Stimulated activated CD8-positive, alpha-beta memory T cell treated with anti-CD3 and anti-CD28 coated beads, Interleukin-4, amount 100 ng/mL, for 48 hours (primary cell): ENCODE data around the gene HOXA4.

Experiments used
- DNase-seq: peaks from one replicate; pipeline ENCODE4 v3.0.0-alpha.2; 2020

HOXA4 gene

DNA sequence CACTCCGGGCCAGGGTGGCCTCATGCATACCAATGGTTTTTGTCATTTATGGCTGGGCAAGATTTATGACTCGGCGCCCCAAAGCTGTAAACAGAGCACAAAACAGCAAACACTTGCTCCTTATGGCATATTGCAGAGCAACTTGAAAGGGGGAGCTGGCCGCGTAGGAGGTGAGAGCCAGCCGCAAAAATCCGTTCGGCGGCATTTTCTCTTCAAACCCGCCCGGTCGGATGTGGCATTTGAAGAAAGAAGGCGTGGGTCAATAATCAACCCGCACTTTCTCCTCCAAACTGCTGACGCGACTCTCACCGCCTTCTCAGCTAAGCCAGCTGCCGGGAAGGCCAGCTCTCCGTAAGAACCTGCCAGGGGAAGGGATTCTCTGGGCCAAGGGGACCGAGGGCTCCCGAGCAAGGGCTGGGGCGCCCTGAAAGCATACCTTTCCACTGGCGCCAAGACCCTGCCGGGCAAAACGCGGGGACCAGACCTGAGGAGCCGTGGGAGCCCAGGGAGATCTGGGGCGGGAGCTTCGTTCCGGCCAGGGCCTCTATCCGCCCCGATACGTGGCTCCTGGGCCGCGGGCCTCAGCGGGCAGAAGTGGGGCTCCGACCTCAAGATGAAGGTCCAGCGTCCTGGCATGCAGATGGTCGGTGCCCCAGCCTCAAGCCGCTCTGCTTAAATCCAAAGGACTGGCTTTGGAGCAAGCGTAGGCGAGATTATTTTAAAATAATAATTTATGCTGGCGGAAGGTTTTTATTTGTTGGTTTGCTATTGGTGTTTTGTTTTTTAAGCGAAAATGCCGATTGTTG, 15.1 kb downstream of the HOXA4 start:
- no peak for DNase-seq

DNA sequence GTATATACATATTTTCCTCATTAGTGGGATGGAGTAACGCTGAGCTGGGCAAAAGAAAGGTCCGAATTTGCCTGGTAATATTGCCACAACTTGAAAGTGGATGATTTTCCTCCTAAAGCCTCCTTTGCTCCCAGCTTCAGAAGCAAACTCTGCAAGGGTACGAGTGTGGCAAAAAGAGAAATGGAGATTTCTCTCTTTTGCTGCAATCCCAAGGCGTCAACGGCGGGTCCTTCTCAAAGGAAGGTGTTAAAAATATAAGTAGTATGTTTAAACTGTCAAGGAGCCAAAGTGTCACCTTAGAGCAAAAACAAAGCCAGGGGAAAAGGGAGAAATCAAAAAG, 15.7 kb downstream of the HOXA4 start:
- DNase-seq = no peak

DNA sequence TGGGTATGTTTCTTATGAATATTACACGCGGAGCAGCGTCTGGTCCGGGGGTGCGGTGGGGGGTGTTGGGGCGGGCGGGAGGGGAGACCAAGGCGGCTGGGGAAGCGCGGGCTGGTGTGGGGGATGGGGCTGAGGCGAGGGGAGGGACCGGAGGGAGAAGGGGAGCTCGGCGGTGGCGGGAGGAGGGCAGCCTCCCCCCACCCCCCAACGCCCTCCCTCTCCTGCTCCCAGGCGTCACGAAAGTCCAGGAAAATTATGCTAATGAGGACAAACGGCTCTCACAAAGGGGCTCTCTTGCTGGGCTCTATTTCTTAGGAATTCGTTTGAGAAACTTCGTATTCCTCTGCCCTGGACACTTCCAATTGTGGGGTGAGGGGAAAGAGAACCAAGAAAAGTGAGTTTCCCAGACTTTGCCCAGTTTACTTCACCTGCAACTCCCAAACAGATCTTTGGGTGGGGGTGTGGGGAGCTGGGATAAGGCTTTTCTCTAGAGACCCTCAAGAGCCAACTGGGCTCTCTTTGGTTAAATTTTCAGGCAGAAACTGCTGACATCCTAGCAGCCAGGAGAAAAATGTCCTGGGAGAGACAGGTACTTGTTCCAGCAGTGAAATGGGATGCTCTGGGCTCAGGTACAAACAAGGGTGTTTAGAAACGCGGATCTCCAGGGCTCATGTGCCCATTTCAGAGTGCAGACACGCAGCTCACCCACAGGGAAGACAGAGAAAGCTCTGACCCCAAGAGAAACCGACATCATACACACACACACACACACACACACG, 16.4 kb downstream of the HOXA4 start:
- no peak for DNase-seq

DNA sequence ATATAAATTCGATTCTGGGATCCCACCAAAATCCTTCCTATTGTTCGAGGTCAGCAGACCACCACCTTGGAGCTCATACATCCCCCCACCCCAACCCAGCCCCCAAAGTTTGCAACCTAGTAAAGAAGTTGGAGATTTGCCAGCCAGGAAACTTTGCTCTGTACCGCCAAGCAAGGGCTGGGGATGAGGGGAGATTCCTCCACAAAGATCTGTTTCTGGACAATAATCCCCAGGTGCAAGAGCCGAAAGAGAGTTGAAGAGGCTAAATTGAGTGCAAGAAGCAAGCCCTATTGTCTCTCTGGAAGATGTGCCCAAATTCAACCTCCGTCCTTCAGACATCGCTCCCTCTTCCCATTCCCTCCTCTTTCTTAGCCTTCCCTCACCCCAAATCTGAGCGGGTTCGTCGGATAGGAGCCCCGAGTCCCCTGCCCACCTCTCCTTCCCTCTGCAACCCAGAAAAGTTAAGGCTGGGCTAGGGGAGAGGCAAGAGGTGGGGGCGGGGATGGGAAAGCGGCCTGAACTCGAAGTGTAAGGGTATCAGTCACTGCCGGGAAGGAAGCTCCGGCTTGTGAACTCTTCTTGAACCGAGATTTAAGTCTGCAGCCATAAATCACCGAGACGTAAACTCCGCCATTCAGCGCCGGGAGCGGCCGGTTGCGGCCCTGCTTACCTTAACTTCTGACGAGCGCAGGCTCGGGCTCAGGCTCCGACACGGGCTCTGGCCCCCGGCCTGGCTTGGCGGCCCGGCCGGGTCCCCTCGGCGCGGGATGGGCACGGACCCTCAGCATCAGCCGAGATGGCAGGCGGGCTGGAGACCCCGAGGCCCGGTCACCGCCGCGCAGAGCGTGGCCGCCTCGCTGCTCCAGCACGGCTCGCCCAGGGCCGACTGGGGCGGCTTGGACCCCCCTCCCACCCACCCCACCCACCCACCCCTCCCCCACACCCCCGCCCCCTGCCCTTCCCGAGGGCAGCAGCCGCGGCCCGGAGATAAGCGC, 17.3 kb downstream of the HOXA4 start:
- DNase-seq = no peak

DNA sequence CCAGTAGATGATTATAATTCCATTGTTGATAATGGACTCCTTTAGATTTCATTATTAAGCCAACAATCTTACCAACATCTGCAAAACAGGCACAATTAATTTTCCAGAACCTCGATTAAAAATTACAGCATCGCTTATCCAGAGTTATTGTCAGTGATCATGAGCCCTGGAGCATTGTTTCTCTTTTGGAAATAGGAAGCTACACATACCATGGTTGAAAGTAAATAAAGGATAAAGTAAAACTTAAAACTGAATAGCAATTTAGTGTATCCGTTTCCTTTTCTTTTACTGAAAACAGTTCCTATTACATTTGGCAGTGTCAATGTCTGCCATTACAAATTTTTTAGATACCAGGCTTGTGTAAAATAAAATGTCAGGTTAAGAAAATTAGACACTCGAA, 18.2 kb downstream of the HOXA4 start:
- no peak for DNase-seq

DNA sequence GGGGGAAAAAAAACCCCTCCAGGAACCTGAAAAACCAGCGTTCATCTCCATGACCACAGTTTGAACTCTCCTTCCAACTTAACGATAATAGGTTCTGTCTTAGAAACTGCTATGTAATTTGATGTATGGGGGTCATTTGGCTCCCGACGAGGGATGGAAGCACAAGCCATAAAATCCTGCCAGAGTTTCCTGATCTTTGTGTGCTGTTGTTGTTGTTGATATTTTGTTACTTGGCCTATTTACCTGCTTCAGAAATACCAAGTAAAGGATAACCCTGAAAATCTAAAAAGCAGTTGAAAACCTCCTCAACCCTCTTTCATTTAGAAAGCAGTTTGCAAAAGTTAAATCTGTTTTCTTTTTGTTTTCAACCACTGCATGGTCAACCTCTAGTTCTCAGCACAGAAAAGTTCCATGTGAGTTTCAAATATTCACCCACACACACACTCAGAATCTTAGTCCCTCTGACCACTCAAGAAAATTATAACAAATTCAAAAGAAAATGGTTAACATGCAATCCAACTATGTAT, 18.7 kb downstream of the HOXA4 start:
- DNase-seq = no peak

DNA sequence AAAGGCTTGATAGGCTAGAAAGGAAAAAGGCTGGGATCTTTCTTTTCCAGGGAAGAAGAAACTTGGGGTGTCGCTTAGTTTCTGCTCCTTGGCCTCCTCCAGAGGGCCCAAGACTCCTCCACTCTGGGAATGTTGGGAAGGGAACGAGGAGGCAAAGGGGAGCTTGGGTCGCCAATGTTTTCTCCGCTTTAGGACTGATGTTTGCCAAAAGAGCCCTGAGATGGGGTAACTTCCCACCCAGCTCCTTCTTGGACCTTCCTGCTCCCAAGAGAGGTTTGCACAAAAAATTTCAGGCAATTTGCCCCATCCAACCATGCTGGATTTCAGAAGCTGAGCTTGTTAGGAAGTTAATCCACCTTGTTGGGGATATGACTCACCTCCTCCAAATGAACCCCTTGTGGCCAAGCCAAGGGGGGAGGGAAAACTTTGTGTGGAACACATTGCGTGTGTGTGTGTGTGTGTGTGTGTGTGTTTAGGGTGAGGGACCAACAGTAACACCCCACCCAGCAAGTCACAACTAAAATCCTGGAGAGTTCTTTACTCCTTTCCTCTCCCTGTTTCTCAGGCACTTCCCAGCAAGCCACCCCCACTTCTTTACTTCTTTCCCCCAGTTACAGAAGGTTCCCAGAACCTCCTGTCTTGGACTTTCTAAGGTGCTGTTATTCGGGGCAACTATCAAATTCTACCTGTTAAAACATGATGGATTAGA, 19.4 kb downstream of the HOXA4 start:
- no peak for DNase-seq

DNA sequence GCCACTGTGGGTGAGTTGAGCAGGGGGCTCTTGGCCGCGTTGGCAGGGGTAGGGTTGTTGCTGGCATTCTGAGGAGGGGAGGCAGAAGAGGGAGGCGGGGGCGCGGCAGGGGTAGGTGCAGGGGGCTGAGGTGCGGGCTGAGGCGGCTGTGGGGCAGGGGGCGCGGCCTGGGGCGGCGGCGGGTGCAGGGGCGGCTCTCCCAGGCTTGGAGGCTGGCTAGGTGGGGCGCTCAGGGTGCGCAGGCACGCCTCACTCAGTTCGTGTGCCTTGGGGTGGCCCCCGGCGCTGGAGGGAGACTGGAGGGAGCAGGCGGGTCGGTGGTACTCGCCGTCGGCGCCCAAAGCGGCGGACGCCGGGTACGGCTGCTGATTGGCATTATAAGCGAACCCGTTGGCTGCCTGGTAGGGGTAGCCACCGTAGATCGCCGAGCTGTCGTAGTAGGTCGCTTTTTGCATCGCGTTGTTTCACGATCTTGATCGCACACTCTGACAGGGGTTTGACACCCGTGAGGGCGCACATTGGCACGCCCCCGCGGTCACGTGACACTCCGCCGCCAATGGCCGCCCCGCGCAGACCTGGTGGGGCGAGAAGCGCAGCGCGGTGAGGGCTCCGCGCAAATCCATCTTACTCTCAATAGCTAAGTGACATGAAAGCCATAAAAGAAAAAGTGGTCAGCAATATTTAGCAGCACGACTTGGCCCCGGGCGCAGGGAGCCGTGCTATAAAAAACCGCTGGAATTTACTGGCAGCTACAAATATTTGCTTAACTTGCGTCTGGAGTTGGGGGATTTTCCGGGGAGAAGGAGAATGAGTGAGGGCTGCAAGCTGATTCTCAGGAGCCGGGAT, 20.1 kb downstream of the HOXA4 start:
- no peak for DNase-seq

DNA sequence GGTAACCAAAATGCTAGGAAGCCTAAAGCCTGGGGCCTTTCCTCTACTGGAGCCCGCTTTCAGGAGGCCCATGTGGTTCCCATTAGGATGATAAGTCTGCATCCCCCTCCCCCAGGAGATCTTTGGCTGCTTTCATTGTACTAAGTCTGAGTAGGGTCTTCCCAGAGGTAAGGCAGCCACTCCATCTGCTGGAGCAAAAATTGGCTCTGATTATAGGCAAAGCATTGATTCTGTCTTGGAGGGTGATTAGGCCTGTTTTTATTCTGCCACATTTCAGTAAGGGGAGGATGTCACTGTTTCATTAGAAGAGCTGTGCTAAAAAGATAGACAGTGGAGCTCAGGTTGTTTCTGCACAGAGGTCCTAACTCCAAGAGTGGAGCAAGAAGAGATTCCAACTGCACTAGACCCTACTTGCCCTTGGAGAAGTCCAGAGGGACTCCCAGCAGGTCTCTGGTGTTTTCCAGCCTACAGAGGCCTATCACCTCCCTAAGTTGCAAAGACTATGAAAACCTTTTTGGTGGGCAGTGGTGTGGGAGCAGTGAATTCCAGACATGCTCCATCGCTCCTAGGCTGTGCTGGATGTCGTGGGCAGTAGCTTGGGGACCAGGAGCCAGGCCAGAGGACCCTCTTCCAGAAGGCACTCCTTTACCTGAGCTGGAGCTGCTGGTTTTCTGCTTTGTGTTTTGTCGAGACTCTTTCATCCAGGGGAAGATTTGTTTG, 20.9 kb downstream of the HOXA4 start:
- no peak for DNase-seq

DNA sequence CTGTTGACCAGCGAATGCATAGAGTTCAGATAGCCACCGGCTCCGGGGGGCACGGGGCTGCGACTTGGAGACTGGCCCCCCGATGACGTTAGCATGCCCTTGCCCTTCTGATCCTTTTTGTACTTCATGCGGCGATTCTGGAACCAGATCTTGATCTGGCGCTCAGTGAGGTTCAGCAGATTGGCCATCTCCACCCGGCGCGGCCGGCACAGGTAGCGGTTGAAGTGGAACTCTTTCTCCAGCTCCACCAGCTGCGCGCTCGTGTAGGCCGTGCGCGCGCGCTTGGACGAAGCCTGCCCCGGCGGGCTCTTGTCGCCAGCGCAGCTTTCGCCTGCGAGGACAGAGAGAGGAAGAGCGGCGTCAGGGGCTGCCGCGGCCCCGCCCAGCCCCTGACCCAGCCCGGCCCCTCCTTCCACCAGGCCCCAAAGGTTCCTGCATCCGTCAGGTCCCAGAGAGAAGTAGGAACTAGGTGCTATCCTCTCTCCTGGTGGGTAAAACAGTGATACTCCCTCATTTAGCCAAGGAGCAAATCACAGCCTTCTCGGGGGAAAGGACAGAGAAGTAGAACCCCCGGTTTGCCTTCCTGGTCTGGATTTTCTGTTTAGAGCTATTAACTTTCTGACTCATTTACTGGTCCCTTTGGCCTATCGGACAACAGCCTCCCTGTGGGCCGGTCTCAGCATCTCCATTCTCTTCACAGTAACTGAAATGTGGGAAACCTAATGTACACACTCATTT, 22.0 kb downstream of the HOXA4 start:
- DNase-seq = no peak

DNA sequence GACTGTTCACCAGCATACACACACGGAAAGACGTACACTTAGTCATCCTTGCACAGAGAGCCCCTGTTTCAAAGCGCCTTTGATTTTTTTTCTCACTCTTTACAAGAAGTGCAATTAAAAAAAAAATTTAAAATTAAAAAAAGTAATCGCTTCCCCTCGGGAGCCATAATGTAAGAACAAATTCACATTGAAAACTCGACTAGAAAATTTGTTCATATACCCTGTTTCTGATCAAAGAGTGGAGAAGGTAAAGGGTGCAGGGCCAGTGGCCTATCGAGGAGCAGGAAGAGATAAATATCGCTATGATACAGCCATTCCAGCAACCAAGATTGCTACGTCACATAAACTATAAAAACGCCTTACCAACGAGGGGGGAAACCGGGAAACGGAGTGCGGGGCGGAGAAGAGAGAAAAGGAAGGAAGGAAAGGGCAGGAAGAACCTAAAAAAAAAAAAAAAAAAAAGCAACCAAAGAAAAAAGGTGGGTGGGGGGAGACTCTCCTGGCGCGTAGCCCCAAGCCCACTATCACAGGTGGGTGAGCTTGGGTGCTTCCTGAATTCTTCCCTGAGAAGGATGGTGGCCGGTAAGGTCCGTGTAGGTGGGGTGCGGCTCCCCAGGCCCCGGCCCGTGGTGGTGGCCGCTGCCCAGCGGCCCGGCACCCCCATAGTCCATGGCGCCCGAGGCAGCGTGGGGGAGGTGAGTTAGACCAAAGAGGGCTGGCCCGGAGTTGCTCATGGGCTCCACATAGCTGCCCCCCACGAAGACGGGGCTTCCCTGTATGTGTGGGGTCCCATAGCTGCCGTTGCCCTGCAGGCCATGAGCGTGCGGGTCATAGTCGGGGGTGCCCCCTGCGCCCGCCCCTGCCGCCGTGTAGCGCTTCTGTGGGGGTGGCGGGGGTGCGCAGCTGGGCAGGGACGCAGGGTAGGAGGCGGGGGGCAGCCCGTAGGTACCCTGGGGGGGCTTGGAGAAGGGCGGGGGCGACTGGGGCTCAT, 22.9 kb downstream of the HOXA4 start:
- DNase-seq = no peak

DNA sequence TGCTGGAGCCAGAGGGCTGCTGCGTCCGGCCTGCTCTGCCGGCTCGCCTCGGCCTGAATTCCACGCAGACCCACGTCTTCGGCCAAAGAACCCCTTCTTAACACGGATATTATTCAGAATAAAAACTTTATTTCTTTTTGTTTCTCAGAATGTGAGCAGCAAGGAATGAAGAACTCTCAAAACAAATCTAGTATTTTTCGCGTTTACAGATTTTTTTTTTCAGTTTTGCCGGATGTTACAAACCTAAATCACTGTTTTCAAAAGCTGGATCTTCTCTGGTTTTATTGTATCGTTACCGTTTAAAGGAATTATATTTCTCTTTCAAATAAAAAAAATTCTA, 23.7 kb downstream of the HOXA4 start:
- no peak for DNase-seq

DNA sequence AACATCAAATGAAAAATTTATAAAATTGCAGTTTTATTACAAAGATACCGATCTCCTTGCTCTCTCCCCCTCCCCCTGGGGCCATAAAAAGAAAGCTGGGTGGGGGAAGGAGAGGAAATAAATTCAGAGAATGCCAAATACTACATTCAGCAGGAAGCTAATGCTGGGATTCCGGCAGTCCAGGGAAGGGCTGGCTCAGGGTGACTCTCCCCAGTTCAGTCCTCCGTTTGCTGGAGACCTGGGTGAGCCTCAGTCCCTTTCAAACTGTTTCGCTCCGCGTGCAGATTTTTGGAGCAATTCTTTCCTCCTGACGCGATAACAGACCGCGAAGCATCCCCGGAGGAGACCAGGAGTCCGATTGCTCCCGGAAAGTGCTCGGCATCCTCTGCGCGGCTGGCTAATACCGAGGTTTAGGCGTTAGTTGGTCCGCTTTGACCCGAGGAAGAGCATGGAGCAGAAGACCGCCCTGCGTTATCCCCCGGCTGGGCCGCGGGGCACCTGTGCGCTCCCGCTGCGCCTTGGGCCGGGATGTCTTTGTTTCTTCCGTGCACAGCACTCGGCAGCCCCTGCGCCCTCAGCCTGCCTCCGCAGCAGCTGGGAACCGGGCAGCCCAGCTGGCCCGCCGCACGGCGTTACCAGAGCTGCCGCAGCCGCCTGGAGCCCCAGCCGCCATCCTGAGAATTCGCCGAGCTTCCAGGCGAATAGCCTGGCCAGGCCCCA, 24.2 kb downstream of the HOXA4 start:
- DNase-seq = no peak

DNA sequence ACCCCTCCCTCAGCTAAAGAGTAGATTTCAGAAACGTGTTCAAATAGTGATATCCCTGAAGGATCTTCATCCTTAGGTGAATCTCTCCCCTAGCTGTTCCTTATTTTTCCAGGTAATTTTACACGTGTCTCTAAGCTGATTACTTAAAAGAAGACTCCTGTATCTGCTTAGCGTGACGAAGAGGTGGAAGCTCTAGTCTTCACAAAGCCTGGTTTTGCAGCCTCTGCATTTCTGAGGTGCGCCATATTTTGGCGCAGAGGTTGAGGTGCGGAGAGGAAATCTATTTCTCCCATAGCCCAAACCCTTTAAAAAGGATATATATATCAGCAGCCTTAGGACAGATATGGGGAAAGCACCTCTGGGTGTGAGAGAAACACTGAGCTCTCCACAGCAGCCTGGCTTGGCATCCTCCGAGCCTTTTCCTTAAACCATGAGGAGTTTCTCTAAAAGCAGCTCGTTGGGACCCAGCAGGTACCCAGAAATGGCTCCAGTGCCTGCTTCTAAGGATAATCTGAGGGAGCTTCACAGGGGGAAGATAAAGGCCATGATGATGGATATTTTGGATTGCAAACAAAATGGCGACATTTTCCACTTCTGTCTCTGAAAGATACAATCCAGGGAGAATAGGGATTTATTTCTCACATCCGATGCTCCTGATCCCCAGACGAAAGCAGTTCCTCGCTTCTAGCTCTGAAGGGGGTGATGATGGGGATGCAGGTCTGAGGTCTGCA, 25.1 kb downstream of the HOXA4 start:
- no peak for DNase-seq

DNA sequence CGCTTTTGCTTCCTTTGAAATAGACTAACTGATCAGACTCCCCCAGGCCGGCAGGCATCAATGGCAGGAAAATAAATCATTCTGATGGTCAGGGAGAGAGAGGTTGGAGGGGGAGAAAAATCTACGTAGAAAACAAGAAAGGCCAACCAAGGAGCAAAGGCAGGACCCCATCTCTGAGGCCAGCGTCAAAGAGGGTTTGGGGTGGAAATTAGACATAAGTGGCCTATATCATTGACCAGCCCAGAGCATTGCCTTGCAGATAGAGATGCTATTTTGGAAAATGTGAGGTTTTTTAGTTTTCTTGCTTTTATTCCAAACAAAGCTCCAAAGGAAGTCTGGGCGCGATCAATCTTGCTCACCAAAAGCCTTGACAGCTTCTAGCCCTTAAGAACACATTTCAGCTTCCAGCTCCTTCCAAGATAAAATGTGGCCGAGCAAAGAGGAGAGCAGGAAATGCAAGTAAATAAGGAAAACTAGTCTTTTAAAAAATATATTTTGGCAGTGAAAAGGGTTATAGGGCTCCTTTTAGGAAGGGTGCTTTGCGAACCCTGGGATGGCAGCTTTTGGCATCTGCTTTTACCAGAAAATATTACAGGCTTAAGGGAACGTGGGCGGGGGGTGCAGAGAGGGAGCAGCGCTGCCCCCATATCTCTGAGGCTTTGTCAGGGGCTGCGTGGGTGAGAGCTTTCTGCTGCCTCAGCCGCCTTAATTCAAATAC, 26.1 kb downstream of the HOXA4 start:
- no peak for DNase-seq

DNA sequence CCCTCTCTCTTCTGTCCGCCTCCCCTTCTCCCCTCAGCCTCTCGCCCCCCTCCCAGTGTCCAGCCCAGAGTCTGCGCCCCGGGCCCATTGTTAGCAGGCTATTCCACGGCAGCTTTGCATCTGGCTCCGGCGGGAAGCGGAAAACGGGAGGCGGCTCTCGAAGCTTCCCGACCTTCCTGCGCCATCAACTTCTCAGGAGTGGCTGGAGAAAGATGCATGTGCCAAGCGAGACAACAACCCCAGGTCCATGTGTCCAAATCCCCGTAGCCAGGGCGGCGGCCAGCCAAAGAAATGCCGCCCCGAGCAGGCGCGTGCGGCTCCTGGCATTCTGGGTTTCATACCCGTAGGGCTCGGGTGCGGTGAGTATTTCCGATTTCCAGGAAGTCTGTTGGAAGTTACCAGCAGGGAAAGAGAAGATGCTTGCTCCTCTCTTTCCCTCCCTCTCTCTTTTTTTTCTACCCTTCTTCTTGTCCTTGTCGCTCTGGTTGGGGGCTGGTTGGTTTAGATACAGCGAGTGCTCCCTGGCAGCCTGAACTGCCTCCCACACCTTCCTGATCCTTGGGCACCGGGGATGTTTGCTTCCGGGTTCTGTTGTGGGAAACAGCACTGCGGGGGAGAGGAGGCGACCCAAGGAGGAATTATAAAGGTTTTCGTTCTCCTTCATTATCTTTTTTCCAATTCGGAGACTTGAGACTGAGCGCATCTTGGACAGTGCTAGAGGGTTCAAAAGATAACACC, 26.9 kb downstream of the HOXA4 start:
- DNase-seq = no peak
